Gastrocnemius medialis (tissue), 4 donors: ENCODE measurements around the gene ERAP2. TPM values are rescaled to one million over a fixed set of nuclear protein-coding genes. Genes with fewer than 3 reads are reported as not detected.

ENCODE experiments used
- ATAC-seq, 2 donors: fragments of 150-250 bp; one replicate each; pipeline ENCODE4 v1.9.1; 2016
- DNase-seq, 2 donors: peaks; one replicate each; pipeline ENCODE4 v3.0.0-alpha.2; 2019
- H3K27ac ChIP-seq, 4 donors: fragments of 200-600 bp; sonication (generic); 1 replicate in 1 of 4; 2 replicates in 3 of 4; pipeline ENCODE4 v1.5.1; 2016 to 2018; ENCODE audit warnings: mild to moderate bottlenecking in 2 of 4, moderate library complexity in 1 of 4
- H3K27me3 ChIP-seq, 3 donors: fragments of 200-600 bp; sonication (generic) in 2 of 3; 1 replicate in 1 of 3; 2 replicates in 2 of 3; pipeline versions ENCODE4 v1.5.1 to v1.6.0; 2016 to 2019; ENCODE audit warnings: mild to moderate bottlenecking in 1 of 3, moderate library complexity in 1 of 3
- H3K36me3 ChIP-seq, 2 donors: fragments of 200-600 bp; sonication (generic) in 1 of 2; one replicate each; pipeline ENCODE4 v1.5.1; 2017 to 2018
- H3K4me1 ChIP-seq, 2 donors: fragments of 200-600 bp; sonication (generic) in 1 of 2; one replicate each; pipeline ENCODE4 v1.5.1; 2016 to 2017; ENCODE audit warnings: mild to moderate bottlenecking in 2 of 2
- H3K4me3 ChIP-seq, 4 donors: fragments of 200-600 bp; sonication (generic) in 3 of 4; 1 replicate in 1 of 4; 2 replicates in 3 of 4; pipeline ENCODE4 v1.5.1; 2016 to 2019; ENCODE audit warnings: mild to moderate bottlenecking in 2 of 4
- H3K9me3 ChIP-seq, 3 donors: fragments of 200-600 bp; sonication (generic) in 2 of 3; 1 replicate in 1 of 3; 2 replicates in 2 of 3; pipeline ENCODE4 v1.5.1; 2016 to 2019
- CTCF ChIP-seq, 5 experiments: fragments of 450-650 bp in 3 of 5; fragments of 200-600 bp in 2 of 5; sonication (generic) in 2 of 5; IDR thresholded peaks in 4 of 5; conservative IDR thresholded peaks in 1 of 5; 1 replicate in 4 of 5; 2 replicates in 1 of 5; pipeline ENCODE4 v1.5.1; 2016 to 2019; ENCODE audit warnings: antibody characterized with exemption in 5 of 5, mild to moderate bottlenecking in 3 of 5, moderate library complexity in 3 of 5
- POLR2A ChIP-seq, 2 donors: fragments of 450-650 bp; IDR thresholded peaks; one replicate each; pipeline ENCODE4 v1.6.1; 2017; ENCODE audit warnings: antibody characterized with exemption in 2 of 2, mild to moderate bottlenecking in 2 of 2, moderate library complexity in 2 of 2
- in situ Hi-C, 4 donors: fragments of 200-750 bp; cut with MboI; loops; one replicate each; pipeline versions ENCODE4 v1.15.0 to v1.8.0; 2017; ENCODE audit warnings: low sequenced_read_pairs in 4 of 4
- intact Hi-C: fragments of 100-400 bp; cut with DNase I; formaldehyde crosslinking; loops from one replicate; pipeline ENCODE4 v1.15.1; 2023; ENCODE audit warnings: low total_unique reads
- total RNA-seq, 4 donors: library from RNA; depleted of rRNA; stranded (reverse); fragments of >200 nt; gene quantifications; one replicate each; pipeline versions ENCODE4 v1.1.0 to v1.2.3, GENCODE V29; 2016

ERAP2 gene
- total RNA-seq, 4 donors from 2014 or later = 1.1 to 8.5 (median 2.9) TPM

GRCh38 chr5:96893342-96893741 is 17.0 kb downstream of the ERAP2 start:
- Histone ChIP-seq H3K4me1 (no peaks in the 10 kb centered on the region), H3K27ac (no peak overlapping the region), H3K36me3 (no peaks in the 10 kb centered on the region), H3K9me3 (no peaks in the 10 kb centered on the region), H3K27me3 (no peaks in the 10 kb centered on the region), H3K4me3 (no peak overlapping the region)
- intact Hi-C loops = no loop called here
- no peak for TF ChIP-seq CTCF (IDR thresholded peaks at IDR 0.05 in 4 of 5, conservative IDR thresholded peaks at IDR 0.05 in 1 of 5)
- no peak for TF ChIP-seq POLR2A (IDR thresholded peaks at IDR 0.05)
- no peak for ATAC-seq
- DNase-seq = no peak
- in situ Hi-C loops = no loop called here

- Histone ChIP-seq H3K9me3 (no peaks in the 10 kb centered on the region), H3K4me1 (no peaks in the 10 kb centered on the region), H3K27me3 (no peaks in the 10 kb centered on the region), H3K4me3 (no peak overlapping the region), H3K36me3 (no peaks in the 10 kb centered on the region), H3K27ac (no peak overlapping the region)
- intact Hi-C loops (no loop called here), in situ Hi-C loops (no loop called here)
- TF ChIP-seq POLR2A (IDR thresholded peaks at IDR 0.05) (no peak), CTCF (IDR thresholded peaks at IDR 0.05 in 4 of 5, conservative IDR thresholded peaks at IDR 0.05 in 1 of 5) (no peak)
- ATAC-seq = no peak
- DNase-seq = no peak
Observed at GRCh38 chr5:96896276-96896675, 20.0 kb downstream of the ERAP2 start.

GRCh38 chr5:96896806-96897205 is 20.5 kb downstream of the ERAP2 start:
- DNase-seq (no peak), ATAC-seq (no peak)
- Histone ChIP-seq H3K36me3 (no peaks in the 10 kb centered on the region), H3K27ac (no peak overlapping the region), H3K4me3 (no peak overlapping the region), H3K4me1 (no peaks in the 10 kb centered on the region), H3K9me3 (no peaks in the 10 kb centered on the region), H3K27me3 (no peaks in the 10 kb centered on the region)
- in situ Hi-C loops (no loop called here), intact Hi-C loops (no loop called here)
- TF ChIP-seq CTCF (IDR thresholded peaks at IDR 0.05 in 4 of 5, conservative IDR thresholded peaks at IDR 0.05 in 1 of 5) (no peak), POLR2A (IDR thresholded peaks at IDR 0.05) (no peak)

GRCh38 chr5:96901384-96901783 is 25.1 kb downstream of the ERAP2 start:
- H3K27ac ChIP-seq = no peak overlapping the region
- no peak for TF ChIP-seq POLR2A (IDR thresholded peaks at IDR 0.05)
- peak in 1 of 5 experiments; percentile 13 for TF ChIP-seq CTCF (IDR thresholded peaks at IDR 0.05 in 4 of 5, conservative IDR thresholded peaks at IDR 0.05 in 1 of 5)
- H3K9me3 ChIP-seq = no peaks in the 10 kb centered on the region
- H3K27me3 ChIP-seq = no peaks in the 10 kb centered on the region
- H3K36me3 ChIP-seq = no peaks in the 10 kb centered on the region
- intact Hi-C loops = no loop called here
- ATAC-seq = no peak
- DNase-seq = no peak
- H3K4me3 ChIP-seq = no peak overlapping the region
- in situ Hi-C loops = no loop called here
- H3K4me1 ChIP-seq = no peaks in the 10 kb centered on the region

GRCh38 chr5:96901841-96902240 is 25.5 kb downstream of the ERAP2 start:
- ATAC-seq = no peak
- Histone ChIP-seq H3K4me1 (no peaks in the 10 kb centered on the region), H3K4me3 (no peak overlapping the region), H3K9me3 (no peaks in the 10 kb centered on the region), H3K27ac (no peak overlapping the region), H3K27me3 (no peaks in the 10 kb centered on the region), H3K36me3 (no peaks in the 10 kb centered on the region)
- DNase-seq = no peak
- TF ChIP-seq CTCF (IDR thresholded peaks at IDR 0.05 in 4 of 5, conservative IDR thresholded peaks at IDR 0.05 in 1 of 5) (no peak), POLR2A (IDR thresholded peaks at IDR 0.05) (no peak)
- in situ Hi-C loops (no loop called here), intact Hi-C loops (loop anchor here (2.0 kb wide), 1 partner anchor 13 kb away; no protein-coding TSS in a partner anchor)
